H4 (cell line): ENCODE results near the gene FOXRED1. TPM values are rescaled to one million over a fixed set of nuclear protein-coding genes. Genes with fewer than 3 reads are reported as not detected.
A peak's percentile ranks its signal among the peaks of the same experiment; 100 is the strongest.

Experiments used
- DNase-seq: peaks from one replicate; pipeline ENCODE4 v3.0.0-alpha.2; 2015; ENCODE audit warnings: low spot score
- total RNA-seq: library from RNA; depleted of rRNA; stranded (reverse); fragments of >200 nt; shearing (Covaris generic); gene quantifications from 2 replicates; pipeline ENCODE4 v1.2.3, GENCODE V29; 2014; rRNA removed

The FOXRED1 gene
- total RNA-seq, 1 experiment from 2014 or later, result 29.0 TPM

GRCh38 chr11:126311401-126312291 is 42.7 kb downstream of the FOXRED1 start:
- DNase-seq, result no peak

DNA sequence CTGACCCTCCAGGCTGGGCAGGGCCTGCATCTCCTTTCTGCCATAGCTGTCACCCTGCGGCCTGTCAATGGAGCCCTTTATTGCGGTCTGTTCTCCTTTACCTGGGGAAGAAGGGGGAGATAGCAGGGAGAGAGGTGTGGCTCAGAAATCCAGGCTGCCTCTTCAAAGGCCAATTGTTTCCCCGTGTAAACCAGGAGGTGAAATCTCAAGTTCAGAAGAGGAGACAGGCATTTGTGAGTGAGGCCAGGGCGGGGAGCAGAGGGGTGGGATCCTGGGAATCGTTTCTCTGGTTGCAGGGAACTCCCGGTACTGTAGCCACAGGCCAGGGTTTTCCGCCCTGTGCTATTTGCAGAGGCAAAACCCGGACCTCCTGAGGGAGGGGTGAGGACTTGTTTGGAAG is 44.0 kb downstream of the FOXRED1 start:
- no peak for DNase-seq

DNA sequence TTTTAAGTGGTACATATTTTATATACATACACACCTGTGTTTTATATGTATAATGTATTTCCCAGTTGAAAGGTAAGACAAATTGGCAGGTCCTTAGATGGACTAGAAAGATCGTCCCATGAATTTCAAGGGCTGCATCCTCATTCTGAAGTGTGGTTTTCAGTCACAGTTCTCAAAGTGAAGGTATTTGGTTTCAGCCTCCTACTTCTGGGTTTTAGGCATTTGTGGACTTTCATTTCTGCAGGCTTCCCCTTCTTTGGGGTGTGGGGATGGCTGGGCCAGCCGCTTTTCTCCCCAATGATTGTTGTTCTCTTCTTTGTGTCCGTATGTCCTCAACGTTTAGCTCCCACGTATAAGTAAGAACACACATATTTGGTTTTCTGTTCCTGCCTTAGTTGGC is 44.9 kb downstream of the FOXRED1 start:
- DNase-seq, result no peak

- DNase-seq, result no peak
These were observed 48.4 kb downstream of the FOXRED1 start for GRCh38 chr11:126317432-126317755.

DNA sequence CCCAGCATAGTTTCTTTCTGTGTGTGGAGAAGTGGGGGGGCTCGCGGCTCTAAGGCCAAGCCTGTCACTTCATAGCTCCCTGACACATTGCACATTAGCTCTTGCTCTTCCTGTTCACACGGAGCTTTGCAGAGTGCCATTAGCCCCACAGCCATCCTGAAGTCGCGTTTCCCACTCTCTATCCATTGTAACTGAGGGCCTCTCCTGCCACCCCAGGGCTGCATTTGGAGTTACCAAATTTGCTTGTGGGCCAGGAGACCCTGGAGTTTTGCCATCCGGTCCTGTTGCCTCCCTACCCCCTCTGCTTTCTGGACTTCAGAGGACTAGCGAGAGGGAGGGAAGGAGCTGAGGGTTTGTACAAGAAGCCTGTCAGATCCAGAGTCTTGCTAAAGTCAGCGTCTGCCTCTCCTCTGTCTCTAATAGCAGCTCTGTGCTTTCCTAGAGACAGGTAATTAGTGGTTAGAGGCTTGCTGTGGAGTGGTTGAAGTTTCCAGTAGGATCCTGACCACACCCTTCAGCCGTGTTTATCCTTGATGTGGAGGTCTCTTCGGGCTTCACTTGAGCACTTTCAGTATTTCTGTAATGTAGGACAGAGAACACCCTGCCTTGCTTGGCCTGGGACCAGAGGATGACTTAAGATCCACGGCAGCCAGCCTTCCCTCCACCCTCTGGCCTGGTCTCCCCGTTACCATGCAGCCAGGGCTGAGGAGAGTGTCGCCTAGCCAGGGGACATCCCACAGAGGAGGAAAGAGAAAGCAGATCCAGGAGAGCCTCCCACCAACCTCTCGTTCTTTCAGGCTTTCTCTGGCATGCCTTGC is 49.0 kb downstream of the FOXRED1 start:
- DNase-seq, result peak; percentile 97

DNA sequence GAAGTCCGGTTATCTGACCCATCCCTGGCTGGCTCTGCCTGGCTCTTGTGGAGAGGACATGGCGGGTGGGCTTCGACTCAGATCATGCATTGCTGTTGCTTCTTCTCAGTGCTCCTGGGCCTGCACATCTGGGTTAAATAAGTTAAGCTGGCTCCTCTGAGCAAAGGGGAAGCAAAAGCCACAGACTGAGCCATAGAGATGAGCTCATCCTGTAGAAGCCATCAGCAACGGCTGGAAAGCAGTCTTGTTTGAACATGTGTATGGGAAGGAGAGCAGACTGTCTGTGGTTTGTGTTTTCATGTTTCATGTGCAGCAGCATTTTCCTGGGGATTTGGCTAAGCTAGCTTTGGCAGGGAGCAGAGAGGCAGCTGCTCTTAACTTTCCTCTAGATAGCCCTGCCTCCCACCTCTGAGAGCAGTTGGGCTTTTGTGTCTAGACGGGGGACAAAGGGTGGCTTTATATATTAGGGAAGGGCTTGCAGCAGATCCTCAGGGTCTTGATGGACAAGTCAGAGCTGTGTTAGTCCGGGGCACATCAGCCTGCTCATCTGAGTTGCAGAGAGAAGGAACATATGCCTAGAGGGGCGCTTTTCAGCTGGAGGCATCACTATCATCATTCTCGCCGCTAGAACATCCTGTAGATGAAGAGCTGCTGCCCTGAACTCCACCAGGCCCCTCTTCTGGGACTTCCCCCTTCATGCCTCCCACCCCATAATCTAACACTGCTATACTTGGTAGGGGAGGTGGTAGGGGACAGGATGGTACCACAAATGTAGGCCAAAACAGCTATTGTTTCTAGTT is 49.8 kb downstream of the FOXRED1 start:
- DNase-seq, result peak; percentile 95

- DNase-seq, result no peak
These were observed 50.4 kb downstream of the FOXRED1 start for GRCh38 chr11:126319374-126319740.

DNA sequence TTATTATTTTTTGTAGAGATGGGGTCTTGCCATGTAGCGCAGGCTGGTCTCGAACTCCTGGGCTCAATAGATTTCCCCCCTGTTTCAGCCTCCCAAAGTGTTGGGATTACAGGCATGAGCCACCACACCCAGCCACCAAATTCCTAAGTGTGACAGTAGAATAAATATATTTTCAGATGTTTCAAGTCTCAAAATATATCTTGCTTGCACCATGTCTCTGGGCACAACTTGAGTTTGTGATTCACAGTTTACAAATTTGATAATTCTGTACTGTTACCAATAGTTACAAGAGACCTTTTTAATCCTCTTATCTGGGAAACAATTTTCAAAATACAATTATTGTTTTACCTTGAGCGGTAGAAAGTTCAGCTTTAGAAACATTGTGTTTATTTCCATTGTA is 54.0 kb downstream of the FOXRED1 start:
- DNase-seq, result no peak

GRCh38 chr11:126327281-126328000 is 58.5 kb downstream of the FOXRED1 start:
- DNase-seq, result no peak

Other genes starting within 250 kb of the FOXRED1 start
- 10.1 and 13.4 TPM in 2 replicates for gene CDON, start 206.3 kb upstream of the FOXRED1 start, total RNA-seq
- gene RPUSD4, start 57.5 kb upstream of the FOXRED1 start, total RNA-seq, result 17.7 and 20.3 TPM in 2 replicates
- 41.8 and 46.5 TPM in 2 replicates for gene FAM118B, start 57.4 kb upstream of the FOXRED1 start, total RNA-seq
- 144 and 145 TPM in 2 replicates for gene SRPRA, start 259 bp upstream of the FOXRED1 start, total RNA-seq
- gene TIRAP, start 13.9 kb downstream of the FOXRED1 start, total RNA-seq, result 1.8 and 3.9 TPM in 2 replicates
- 25.9 and 36.9 TPM in 2 replicates for gene DCPS, start 34.9 kb downstream of the FOXRED1 start, total RNA-seq
- 49.8 and 55.9 TPM in 2 replicates for gene ST3GAL4, start 86.5 kb downstream of the FOXRED1 start, total RNA-seq